Activated gamma-delta T cell treated with Interleukin-2 at 50 U/mL for 16 hours (primary cell): ENCODE data around the gene ZNF281.
"Not testable (repeated sequence)": the region's sequence is repeated elsewhere in the genome, so short reads cannot be mapped to it uniquely, and the experiment has no call there.

ENCODE experiments used
- DNase-seq: peaks from one replicate; pipeline ENCODE4 v3.0.0-alpha.2; 2020

Gene ZNF281

GRCh38 chr1:200362421-200362820, 47.4 kb downstream of the ZNF281 start:
- DNase-seq, result no peak

GRCh38 chr1:200359610-200360163, 50.1 kb downstream of the ZNF281 start:
- no peak for DNase-seq

- DNase-seq, result not testable (repeated sequence)
These were observed 51.9 kb downstream of the ZNF281 start for GRCh38 chr1:200357925-200358324.

- DNase-seq, result no peak
These were observed 54.0 kb downstream of the ZNF281 start for GRCh38 chr1:200355801-200356200.
